Neural progenitor cell (in vitro differentiated cells): ENCODE measurements around the gene CYB561.

Source experiments
- EZH2 ChIP-seq: fragments of 200-600 bp; sonication (generic); IDR thresholded peaks from 2 replicates; pipeline ENCODE4 v1.6.1; 2017; ENCODE audit warnings: antibody characterized with exemption, mild to moderate bottlenecking, moderate library complexity
- TF ChIP-seq, protein P1 (sequence below): fragments of 200-600 bp; sonication (generic); IDR thresholded peaks from 2 replicates; pipeline ENCODE4 v1.5.1; 2017; ENCODE audit warnings: antibody characterized with exemption, mild to moderate bottlenecking

DNA sequence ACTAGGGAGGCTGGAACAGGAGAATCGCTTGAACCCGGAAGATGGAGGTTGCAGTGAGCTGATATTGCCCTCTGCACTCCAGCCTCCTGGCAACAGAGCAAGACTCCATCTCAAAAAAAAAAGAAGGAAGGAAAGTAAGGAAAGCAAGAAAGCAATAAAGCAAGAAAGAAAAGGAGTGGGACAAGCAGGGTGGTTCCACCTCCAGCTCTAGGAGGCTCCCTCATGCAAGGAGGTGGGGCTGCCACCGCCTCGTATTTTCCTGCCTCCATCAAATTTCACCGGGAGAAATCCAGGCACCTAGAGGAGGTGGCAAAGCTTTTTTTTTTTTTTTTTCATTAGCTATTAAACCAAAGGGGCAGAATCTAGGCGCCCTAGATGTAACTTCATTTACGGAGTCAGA lies 1.0 kb downstream of the CYB561 start:
- TF ChIP-seq, protein P1, sequence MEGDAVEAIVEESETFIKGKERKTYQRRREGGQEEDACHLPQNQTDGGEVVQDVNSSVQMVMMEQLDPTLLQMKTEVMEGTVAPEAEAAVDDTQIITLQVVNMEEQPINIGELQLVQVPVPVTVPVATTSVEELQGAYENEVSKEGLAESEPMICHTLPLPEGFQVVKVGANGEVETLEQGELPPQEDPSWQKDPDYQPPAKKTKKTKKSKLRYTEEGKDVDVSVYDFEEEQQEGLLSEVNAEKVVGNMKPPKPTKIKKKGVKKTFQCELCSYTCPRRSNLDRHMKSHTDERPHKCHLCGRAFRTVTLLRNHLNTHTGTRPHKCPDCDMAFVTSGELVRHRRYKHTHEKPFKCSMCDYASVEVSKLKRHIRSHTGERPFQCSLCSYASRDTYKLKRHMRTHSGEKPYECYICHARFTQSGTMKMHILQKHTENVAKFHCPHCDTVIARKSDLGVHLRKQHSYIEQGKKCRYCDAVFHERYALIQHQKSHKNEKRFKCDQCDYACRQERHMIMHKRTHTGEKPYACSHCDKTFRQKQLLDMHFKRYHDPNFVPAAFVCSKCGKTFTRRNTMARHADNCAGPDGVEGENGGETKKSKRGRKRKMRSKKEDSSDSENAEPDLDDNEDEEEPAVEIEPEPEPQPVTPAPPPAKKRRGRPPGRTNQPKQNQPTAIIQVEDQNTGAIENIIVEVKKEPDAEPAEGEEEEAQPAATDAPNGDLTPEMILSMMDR: no peak
- no peak for TF ChIP-seq EZH2
